Measurements from ENCODE around the gene CARD11.

The CARD11 gene

GRCh38 chr7:2906197-2906931 is 137.3 kb downstream of the CARD11 start:
- no peak for DNase-seq (ENCODE audit: low read depth in 2 of 2)

GRCh38 chr7:2905500-2905899 is 138.2 kb downstream of the CARD11 start:
- no peak for DNase-seq (ENCODE audit: low read depth in 2 of 2)

GRCh38 chr7:2905027-2905426 is 138.6 kb downstream of the CARD11 start:
- no peak for DNase-seq (ENCODE audit: low read depth in 2 of 2)

GRCh38 chr7:2904202-2904601 is 139.5 kb downstream of the CARD11 start:
- no peak for DNase-seq (ENCODE audit: low read depth in 2 of 2)

- no peak for DNase-seq (ENCODE audit: low read depth in 2 of 2)
Observed at GRCh38 chr7:2903682-2904162, 139.9 kb downstream of the CARD11 start.

- no peak for DNase-seq (ENCODE audit: low read depth in 2 of 2)
Observed at GRCh38 chr7:2897023-2897422, 146.6 kb downstream of the CARD11 start.

GRCh38 chr7:2896131-2896530 is 147.5 kb downstream of the CARD11 start:
- DNase-seq (ENCODE audit: low read depth in 2 of 2): no peak

- peak; percentile 34 to 37 for DNase-seq (ENCODE audit: low read depth in 2 of 2)
Observed at GRCh38 chr7:2894118-2894940, 149.3 kb downstream of the CARD11 start.

GRCh38 chr7:2893411-2893861 is 150.2 kb downstream of the CARD11 start:
- no peak for DNase-seq (ENCODE audit: low read depth in 2 of 2)

GRCh38 chr7:2892549-2892948 is 151.1 kb downstream of the CARD11 start:
- no peak for DNase-seq (ENCODE audit: low read depth in 2 of 2)

GRCh38 chr7:2887816-2888215 is 155.9 kb downstream of the CARD11 start:
- DNase-seq (ENCODE audit: low read depth in 2 of 2): no peak

GRCh38 chr7:2886900-2887299 is 156.8 kb downstream of the CARD11 start:
- DNase-seq (ENCODE audit: low read depth in 2 of 2): peak in 1 of 2 donors; percentile 36

GRCh38 chr7:2886391-2886790 is 157.3 kb downstream of the CARD11 start:
- no peak for DNase-seq (ENCODE audit: low read depth in 2 of 2)

- no peak for DNase-seq (ENCODE audit: low read depth in 2 of 2)
Observed at GRCh38 chr7:2884161-2884560, 159.5 kb downstream of the CARD11 start.

- no peak for DNase-seq (ENCODE audit: low read depth in 2 of 2)
Observed at GRCh38 chr7:2883101-2883500, 160.6 kb downstream of the CARD11 start.

- no peak for DNase-seq (ENCODE audit: low read depth in 2 of 2)
Observed at GRCh38 chr7:2882111-2882510, 161.6 kb downstream of the CARD11 start.

GRCh38 chr7:2880874-2881533 is 162.7 kb downstream of the CARD11 start:
- DNase-seq (ENCODE audit: low read depth in 2 of 2): no peak

- no peak for DNase-seq (ENCODE audit: low read depth in 2 of 2)
Observed at GRCh38 chr7:2880051-2880450, 163.6 kb downstream of the CARD11 start.

GRCh38 chr7:2879354-2879753 is 164.3 kb downstream of the CARD11 start:
- no peak for DNase-seq (ENCODE audit: low read depth in 2 of 2)

GRCh38 chr7:2878306-2878705 is 165.4 kb downstream of the CARD11 start:
- no peak for DNase-seq (ENCODE audit: low read depth in 2 of 2)

- DNase-seq (ENCODE audit: low read depth in 2 of 2): no peak
Observed at GRCh38 chr7:2876031-2876731, 167.5 kb downstream of the CARD11 start.

Measured in stimulated activated CD4-positive, alpha-beta T cell treated with anti-CD3 and anti-CD28 coated beads, Interleukin-1b, Interleukin-23, amount 100 ng/mL, for 4 hours (primary cell).